ENCODE data around the gene HYAL1. TPM values are rescaled to one million over a fixed set of nuclear protein-coding genes. Genes with fewer than 3 reads are reported as not detected.
A peak's percentile ranks its signal among the peaks of the same experiment; 100 is the strongest.

Gene HYAL1
- total RNA-seq, 1 donor from 2014 or later: 22.8 TPM

GRCh38 chr3:50260027-50260941 is 43.1 kb downstream of the HYAL1 start:
- DNase-seq (ENCODE audit: low read depth): peak; percentile 60

GRCh38 chr3:50259432-50260026 is 43.8 kb downstream of the HYAL1 start:
- DNase-seq (ENCODE audit: low read depth): no peak

DNA sequence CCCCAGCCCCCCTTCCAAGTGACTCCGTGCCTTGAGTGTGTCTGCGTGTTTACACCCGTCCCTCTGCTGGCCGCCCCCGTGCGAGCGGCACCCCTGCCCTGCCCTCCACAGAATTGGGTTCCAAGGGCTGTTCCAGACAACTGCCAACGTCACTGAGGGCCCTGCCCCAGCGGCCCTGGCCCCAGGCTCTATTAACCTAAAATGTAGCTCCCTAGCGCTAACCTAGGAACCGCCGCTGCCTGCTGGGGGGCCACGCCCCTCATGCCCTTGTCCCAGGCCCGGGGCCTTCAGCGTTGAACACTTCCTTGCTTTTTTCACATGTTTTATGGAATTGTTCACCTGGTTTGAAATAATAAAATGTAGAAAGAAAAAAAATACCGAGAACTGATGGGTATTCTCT is 44.4 kb downstream of the HYAL1 start:
- no peak for DNase-seq (ENCODE audit: low read depth)

- DNase-seq (ENCODE audit: low read depth): no peak
Measured at GRCh38 chr3:50258029-50258680, 45.2 kb downstream of the HYAL1 start.

- DNase-seq (ENCODE audit: low read depth): no peak
Measured at GRCh38 chr3:50256978-50257890, 46.1 kb downstream of the HYAL1 start.

- DNase-seq (ENCODE audit: low read depth): no peak
Measured at GRCh38 chr3:50255251-50255615, 48.1 kb downstream of the HYAL1 start.

- no peak for DNase-seq (ENCODE audit: low read depth)
Measured at GRCh38 chr3:50254577-50255250, 48.7 kb downstream of the HYAL1 start.

GRCh38 chr3:50251220-50251619 is 52.2 kb downstream of the HYAL1 start:
- DNase-seq (ENCODE audit: low read depth): peak; percentile 88

DNA sequence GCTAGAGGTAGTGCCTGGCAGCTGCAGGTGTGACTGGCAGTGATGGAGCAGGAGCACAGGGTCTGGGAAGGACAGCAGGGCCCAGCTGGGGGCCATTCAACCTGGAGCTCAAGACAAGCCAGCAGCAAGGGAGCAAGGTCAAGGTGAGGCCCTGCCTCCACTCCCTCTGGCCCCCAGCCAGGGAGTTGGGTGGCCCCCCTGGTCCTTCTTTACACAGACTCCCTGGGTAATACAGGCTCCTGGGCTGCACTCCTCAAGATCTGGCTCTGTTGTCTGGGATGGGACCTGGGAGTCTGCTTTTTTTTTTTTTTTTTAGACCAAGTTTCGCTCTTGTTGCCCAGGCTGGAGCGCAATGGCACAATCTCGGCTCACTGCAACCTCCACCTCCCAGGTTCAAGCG is 52.9 kb downstream of the HYAL1 start:
- DNase-seq (ENCODE audit: low read depth): no peak

Other genes starting within 250 kb of the HYAL1 start
- 74.7 and 216 TPM in 2 replicates for gene RBM5, start 214.7 kb downstream of the HYAL1 start, total RNA-seq
- gene SEMA3F, start 148.2 kb downstream of the HYAL1 start, total RNA-seq: 10.2 and 33.5 TPM in 2 replicates
- gene GNAT1, start 112.0 kb downstream of the HYAL1 start, total RNA-seq: 0.05 TPM in 1 of 2 replicates, not detected in the other
- gene SLC38A3, start 98.3 kb downstream of the HYAL1 start, total RNA-seq: 1.8 TPM in 1 of 2 replicates, not detected in the other
- gene GNAI2, start 67.4 kb downstream of the HYAL1 start, total RNA-seq: 217 and 300 TPM in 2 replicates
- 7.8 and 27.0 TPM in 2 replicates for gene SEMA3B, start 34.4 kb downstream of the HYAL1 start, total RNA-seq
- not detected in 2 replicates for gene LSMEM2, start 24.5 kb downstream of the HYAL1 start, total RNA-seq
- 28.8 and 57.8 TPM in 2 replicates for gene IFRD2, start 11.1 kb downstream of the HYAL1 start, total RNA-seq
- 13.5 and 15.1 TPM in 2 replicates for gene HYAL3, start 4.2 kb downstream of the HYAL1 start, total RNA-seq
- gene NAA80, start 4.2 kb downstream of the HYAL1 start, total RNA-seq: 2.8 and 6.4 TPM in 2 replicates
- gene HYAL2, start 19.2 kb upstream of the HYAL1 start, total RNA-seq: 82.3 and 127 TPM in 2 replicates
- gene TUSC2, start 24.6 kb upstream of the HYAL1 start, total RNA-seq: 16.0 and 21.2 TPM in 2 replicates
- 14.4 and 17.8 TPM in 2 replicates for gene RASSF1, start 37.3 kb upstream of the HYAL1 start, total RNA-seq
- 0.35 and 4.7 TPM in 2 replicates for gene ZMYND10, start 42.2 kb upstream of the HYAL1 start, total RNA-seq
- 17.1 and 24.5 TPM in 2 replicates for gene NPRL2, start 47.2 kb upstream of the HYAL1 start, total RNA-seq
- gene CYB561D2, start 47.3 kb upstream of the HYAL1 start, total RNA-seq: 31.4 and 45.7 TPM in 2 replicates
- 32.1 and 64.8 TPM in 2 replicates for gene TMEM115, start 55.9 kb upstream of the HYAL1 start, total RNA-seq
- gene CACNA2D2, start 200.1 kb upstream of the HYAL1 start, total RNA-seq: 0.17 and 0.55 TPM in 2 replicates